Sigmoid colon (tissue), 7 donors: ENCODE results near the gene ST14. TPM values are rescaled to one million over a fixed set of nuclear protein-coding genes. Genes with fewer than 3 reads are reported as not detected.
A peak's percentile ranks its signal among the peaks of the same experiment; 100 is the strongest.

Source experiments
- DNase-seq: peaks from one replicate; pipeline ENCODE4 v3.0.0-alpha.2; 2019
- H3K27ac ChIP-seq, 4 donors: fragments of 200-600 bp; sonication (generic); one replicate each; pipeline ENCODE4 v1.5.1; 2016 to 2019; ENCODE audit warnings: mild to moderate bottlenecking in 1 of 4
- H3K27me3 ChIP-seq, 3 donors: fragments of 200-600 bp; sonication (generic); one replicate each; pipeline ENCODE4 v1.5.1; 2019; ENCODE audit warnings: mild to moderate bottlenecking in 1 of 3
- H3K36me3 ChIP-seq, 4 donors: fragments of 200-600 bp; sonication (generic); one replicate each; pipeline ENCODE4 v1.5.1; 2016 to 2019
- H3K4me1 ChIP-seq, 4 donors: fragments of 200-600 bp; sonication (generic); one replicate each; pipeline ENCODE4 v1.5.1; 2017 to 2019
- H3K4me3 ChIP-seq, 4 donors: fragments of 200-600 bp; sonication (generic); one replicate each; pipeline ENCODE4 v1.5.1; 2017 to 2019; ENCODE audit warnings: mild to moderate bottlenecking in 2 of 4, moderate library complexity in 1 of 4
- H3K9me3 ChIP-seq, 4 donors: fragments of 200-600 bp in 3 of 4; sonication (generic) in 3 of 4; one replicate each; pipeline versions ENCODE4 v1.5.1 to v1.6.1; 2013 to 2019
- EP300 ChIP-seq, 4 donors: sonication (generic); formaldehyde crosslinking; IDR thresholded peaks; one replicate each; pipeline ENCODE4 v1.6.1; 2017; ENCODE audit warnings: antibody characterized with exemption in 4 of 4
- POLR2A ChIP-seq, 2 donors: fragments of 450-650 bp; IDR thresholded peaks; one replicate each; pipeline ENCODE4 v1.6.1; 2016; ENCODE audit warnings: antibody characterized with exemption in 2 of 2, mild to moderate bottlenecking in 2 of 2, moderate library complexity in 2 of 2
- POLR2AphosphoS5 ChIP-seq, 4 donors: sonication (generic); formaldehyde crosslinking; IDR thresholded peaks; one replicate each; pipeline ENCODE4 v1.6.1; 2017; ENCODE audit warnings: antibody characterized with exemption in 4 of 4
- WGBS, 2 donors: extraction: QIAGEN DNeasy Blood & Tissue Kit; methylation state at CpG; one replicate each; pipeline ENCODE4 v1.1.7; 2013; 5-methylcytosine and 5-hydroxymethylcytosine counted together
- intact Hi-C: fragments of 100-400 bp; cut with DNase I; formaldehyde crosslinking; loops from one replicate; pipeline ENCODE4 v1.15.1; 2023
- polyA plus RNA-seq, 3 donors: library from polyadenylated mRNA; stranded (reverse); fragments of 200-250 nt; gene quantifications; one replicate each; pipeline ENCODE4 v1.2.3, GENCODE V29; 2013
- total RNA-seq, 4 donors: library from RNA; depleted of rRNA; stranded (reverse); fragments of >200 nt; gene quantifications; one replicate each; pipeline ENCODE4 v1.1.0, GENCODE V29; 2016
- TF ChIP-seq, protein P1 (sequence below), 4 experiments: fragments of 450-650 bp in 3 of 4; fragments of 200-600 bp in 1 of 4; IDR thresholded peaks; one replicate each; pipeline ENCODE4 v1.5.1; 2016 to 2019; ENCODE audit warnings: antibody characterized with exemption in 4 of 4, mild to moderate bottlenecking in 3 of 4, moderate library complexity in 2 of 4
- donor health status: healthy with polysubstance abuse.
- donor health status: Bipolar disorder and iron deficiency.
- donor health status: healthy.

The ST14 gene
- total and polyA plus RNA-seq, 7 donors = 1.8 to 324 (median 5.1) TPM

GRCh38 chr11:130145311-130145812 lies 14.2 kb upstream of the ST14 start:
- 18 to 77% methylated on average over 3 of the region's 3 CpGs for WGBS, 2 donors
- no peaks in the 10 kb centered on the region for H3K9me3 ChIP-seq
- peak overlapping the region; percentile 39 to 66 (median 48) for H3K27ac ChIP-seq
- no peak overlapping the region for H3K4me3 ChIP-seq
- TF ChIP-seq POLR2A (IDR thresholded peaks at IDR 0.05) = no peak
- TF ChIP-seq POLR2AphosphoS5 (IDR thresholded peaks at IDR 0.05) = no peak
- no peak for TF ChIP-seq EP300 (IDR thresholded peaks at IDR 0.05)
- TF ChIP-seq, protein P1, sequence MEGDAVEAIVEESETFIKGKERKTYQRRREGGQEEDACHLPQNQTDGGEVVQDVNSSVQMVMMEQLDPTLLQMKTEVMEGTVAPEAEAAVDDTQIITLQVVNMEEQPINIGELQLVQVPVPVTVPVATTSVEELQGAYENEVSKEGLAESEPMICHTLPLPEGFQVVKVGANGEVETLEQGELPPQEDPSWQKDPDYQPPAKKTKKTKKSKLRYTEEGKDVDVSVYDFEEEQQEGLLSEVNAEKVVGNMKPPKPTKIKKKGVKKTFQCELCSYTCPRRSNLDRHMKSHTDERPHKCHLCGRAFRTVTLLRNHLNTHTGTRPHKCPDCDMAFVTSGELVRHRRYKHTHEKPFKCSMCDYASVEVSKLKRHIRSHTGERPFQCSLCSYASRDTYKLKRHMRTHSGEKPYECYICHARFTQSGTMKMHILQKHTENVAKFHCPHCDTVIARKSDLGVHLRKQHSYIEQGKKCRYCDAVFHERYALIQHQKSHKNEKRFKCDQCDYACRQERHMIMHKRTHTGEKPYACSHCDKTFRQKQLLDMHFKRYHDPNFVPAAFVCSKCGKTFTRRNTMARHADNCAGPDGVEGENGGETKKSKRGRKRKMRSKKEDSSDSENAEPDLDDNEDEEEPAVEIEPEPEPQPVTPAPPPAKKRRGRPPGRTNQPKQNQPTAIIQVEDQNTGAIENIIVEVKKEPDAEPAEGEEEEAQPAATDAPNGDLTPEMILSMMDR (IDR thresholded peaks at IDR 0.05) = no peak
- intact Hi-C loops = no loop called here
- no peaks in the 10 kb centered on the region for H3K27me3 ChIP-seq
- peaks cover 0 to 24% (median 13%) of the 10 kb centered on the region in 4 donors for H3K4me1 ChIP-seq
- peaks cover 0 to 49% (median 25%) of the 10 kb centered on the region in 4 donors for H3K36me3 ChIP-seq
- no peak for DNase-seq

GRCh38 chr11:130145975-130146776 lies 13.4 kb upstream of the ST14 start:
- H3K4me3 ChIP-seq = no peak overlapping the region
- H3K27me3 ChIP-seq = no peaks in the 10 kb centered on the region
- no peak for DNase-seq
- peaks cover 0 to 24% (median 13%) of the 10 kb centered on the region in 4 donors for H3K4me1 ChIP-seq
- TF ChIP-seq POLR2A (IDR thresholded peaks at IDR 0.05) (no peak), POLR2AphosphoS5 (IDR thresholded peaks at IDR 0.05) (no peak), EP300 (IDR thresholded peaks at IDR 0.05) (no peak)
- TF ChIP-seq, protein P1 (IDR thresholded peaks at IDR 0.05) = no peak
- peaks cover 0 to 42% (median 22%) of the 10 kb centered on the region in 4 donors for H3K36me3 ChIP-seq
- 21 to 66% methylated on average over 15 of the region's 15 CpGs for WGBS, 2 donors
- intact Hi-C loops = no loop called here
- H3K9me3 ChIP-seq = no peaks in the 10 kb centered on the region
- H3K27ac ChIP-seq = peak overlapping the region; percentile 39 to 66 (median 48)

DNA sequence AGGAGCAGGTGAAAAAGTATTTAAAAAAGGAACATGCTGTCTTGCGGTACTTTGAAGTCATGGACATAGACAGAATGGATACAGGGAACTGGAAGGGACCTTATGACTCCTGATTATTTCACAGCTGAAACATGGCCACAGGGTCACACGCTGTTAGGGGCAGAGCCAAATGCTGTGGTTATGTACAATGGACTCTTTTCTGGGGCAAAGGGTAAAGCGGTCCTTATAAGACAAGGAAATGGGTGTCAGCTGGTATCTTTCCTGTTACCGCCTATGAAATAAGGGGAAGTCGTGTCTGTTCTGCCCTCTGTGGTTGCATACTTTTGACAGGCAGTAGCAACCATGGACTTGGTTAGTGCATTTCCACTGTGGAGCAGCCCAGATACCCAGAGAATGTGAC lies 12.8 kb upstream of the ST14 start:
- Histone ChIP-seq H3K27ac (peak overlapping the region; percentile 39 to 66 (median 48)), H3K36me3 (peaks cover 0 to 36% (median 17%) of the 10 kb centered on the region in 4 donors), H3K4me3 (no peak overlapping the region), H3K9me3 (no peaks in the 10 kb centered on the region), H3K27me3 (no peaks in the 10 kb centered on the region), H3K4me1 (peaks cover 0 to 24% (median 12%) of the 10 kb centered on the region in 4 donors)
- DNase-seq = no peak
- peak in 2 of 4 donors; percentile 4 to 40 for TF ChIP-seq POLR2AphosphoS5 (IDR thresholded peaks at IDR 0.05)
- TF ChIP-seq EP300 (IDR thresholded peaks at IDR 0.05) = no peak
- WGBS, 2 donors = 16 to 35% methylated on average over 5 of the region's 5 CpGs
- intact Hi-C loops = no loop called here

- no peak for DNase-seq
- Histone ChIP-seq H3K4me1 (peaks cover 0 to 23% (median 8%) of the 10 kb centered on the region in 4 donors), H3K27ac (no peak overlapping the region), H3K27me3 (no peaks in the 10 kb centered on the region), H3K36me3 (peaks cover 0 to 16% (median 11%) of the 10 kb centered on the region in 4 donors), H3K9me3 (no peaks in the 10 kb centered on the region), H3K4me3 (no peak overlapping the region)
- TF ChIP-seq, protein P1 (IDR thresholded peaks at IDR 0.05) = no peak
- TF ChIP-seq POLR2A (IDR thresholded peaks at IDR 0.05) = no peak
- no peak for TF ChIP-seq EP300 (IDR thresholded peaks at IDR 0.05)
- TF ChIP-seq POLR2AphosphoS5 (IDR thresholded peaks at IDR 0.05) = no peak
- 49 to 83% methylated on average over 12 of the region's 12 CpGs for WGBS, 2 donors
- intact Hi-C loops = no loop called here
Measured at GRCh38 chr11:130148796-130149326, 10.7 kb upstream of the ST14 start.

DNA sequence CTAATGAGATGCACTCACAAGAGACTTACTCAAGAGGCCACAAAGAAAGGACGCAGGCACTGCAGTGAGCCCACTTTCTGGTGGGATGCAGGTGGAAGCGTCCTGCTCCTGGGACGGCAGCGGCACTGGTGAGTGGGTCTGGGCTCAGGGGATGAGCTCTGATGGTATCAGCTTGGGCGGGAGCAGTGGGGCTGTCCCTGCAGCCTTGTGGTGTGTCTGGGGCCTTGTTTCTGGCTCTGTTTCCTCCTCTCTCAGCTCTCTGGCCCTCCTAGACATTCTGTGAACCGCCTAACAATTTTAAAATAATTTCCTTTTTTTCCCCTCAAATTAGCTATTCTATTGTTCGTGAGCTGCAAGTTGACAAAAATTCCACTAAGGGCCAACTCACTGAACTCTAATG lies 8.8 kb upstream of the ST14 start:
- H3K36me3 ChIP-seq = no peaks in the 10 kb centered on the region
- H3K27ac ChIP-seq = no peak overlapping the region
- no peaks in the 10 kb centered on the region for H3K27me3 ChIP-seq
- WGBS, 2 donors = 82 to 95% methylated on average over 7 of the region's 7 CpGs
- no peaks in the 10 kb centered on the region for H3K9me3 ChIP-seq
- H3K4me1 ChIP-seq = peaks cover 0 to 10% (median 4%) of the 10 kb centered on the region in 4 donors
- no peak for DNase-seq
- intact Hi-C loops = no loop called here
- TF ChIP-seq POLR2AphosphoS5 (IDR thresholded peaks at IDR 0.05) = no peak
- TF ChIP-seq, protein P1 (IDR thresholded peaks at IDR 0.05) = no peak
- no peak for TF ChIP-seq EP300 (IDR thresholded peaks at IDR 0.05)
- TF ChIP-seq POLR2A (IDR thresholded peaks at IDR 0.05) = no peak
- no peak overlapping the region for H3K4me3 ChIP-seq
